HEK293 (cell line): Measurements from ENCODE around the gene CHRNA10.

Source experiments
- CTCF ChIA-PET: fragments of 350-600 bp; formaldehyde crosslinking; extraction: SDS; loops from one replicate; lab custom pipeline; 2021; ENCODE audit warnings: antibody characterized with exemption; lab: Yijun Ruan, JAX
- POLR2A ChIA-PET: fragments of 300-600 bp; formaldehyde crosslinking; extraction: SDS; loops from one replicate; lab custom pipeline; 2020; ENCODE audit warnings: antibody characterized with exemption, inconsistent platforms; lab: Yijun Ruan, JAX
- H3K27ac ChIP-seq: fragments of 200-500 bp; sonication (Bioruptor generic); 2 replicates; pipeline ENCODE4 v1.5.1; 2014; ENCODE audit warnings: low read depth, low read length, control low read depth, inconsistent platforms; ENCODE audit errors: extremely low read depth
- H3K36me3 ChIP-seq, 2 experiments: fragments of 200-500 bp in 1 of 2; sonication (Bioruptor generic) in 1 of 2; 1 replicate in 1 of 2; 2 replicates in 1 of 2; pipeline ENCODE4 v1.5.1; 2014 to 2017; ENCODE audit warnings: inconsistent platforms in 2 of 2, low read length in 2 of 2; ENCODE audit not compliant: control insufficient read depth in 2 of 2, insufficient read depth in 1 of 2
- H3K4me1 ChIP-seq: fragments of 200-500 bp; sonication (Bioruptor generic); 2 replicates; pipeline ENCODE4 v1.5.1; 2014; ENCODE audit warnings: mild to moderate bottlenecking, low read length, inconsistent platforms; ENCODE audit not compliant: control insufficient read depth, insufficient read depth
- H3K4me3 ChIP-seq: 2 replicates; pipeline ENCODE4 v1.5.1; 2011; ENCODE audit warnings: low read depth, mild to moderate bottlenecking, control low read depth, low read length, moderate library complexity
- H3K9me3 ChIP-seq: fragments of 200-500 bp; sonication (Bioruptor generic); 2 replicates; pipeline ENCODE4 v1.5.1; 2014; ENCODE audit warnings: low read depth, low read length, inconsistent platforms; ENCODE audit not compliant: control insufficient read depth, insufficient read depth
- BCL11A ChIP-seq: fragments of 450-650 bp; formaldehyde crosslinking; IDR thresholded peaks from 2 replicates; pipeline ENCODE4 v1.5.1; 2016; ENCODE audit warnings: low read depth, missing biosample characterization, missing genetic modification characterization
- FEZF1 ChIP-seq: fragments of 450-650 bp; formaldehyde crosslinking; IDR thresholded peaks from 2 replicates; pipeline ENCODE4 v1.5.1; 2016; ENCODE audit warnings: missing biosample characterization, missing genetic modification characterization
- GLIS1 ChIP-seq: fragments of 450-650 bp; formaldehyde crosslinking; IDR thresholded peaks from 2 replicates; pipeline ENCODE4 v1.5.1; 2016; ENCODE audit warnings: missing biosample characterization, missing genetic modification characterization
- MEIS1 ChIP-seq: sonication (generic); formaldehyde crosslinking; IDR thresholded peaks from 2 replicates; pipeline ENCODE4 v1.8.1; 2022; ENCODE audit warnings: missing genetic modification reagents, mild to moderate bottlenecking, borderline replicate concordance
- MYNN ChIP-seq: fragments of 450-650 bp; formaldehyde crosslinking; IDR thresholded peaks from 2 replicates; pipeline ENCODE4 v1.5.1; 2016; ENCODE audit warnings: missing biosample characterization, missing genetic modification characterization, borderline replicate concordance
- MZF1 ChIP-seq: fragments of 450-650 bp; formaldehyde crosslinking; IDR thresholded peaks from 2 replicates; pipeline ENCODE4 v1.5.1; 2017; ENCODE audit warnings: missing biosample characterization, missing genetic modification characterization, borderline replicate concordance
- SCRT1 ChIP-seq: fragments of 450-650 bp; formaldehyde crosslinking; IDR thresholded peaks from 2 replicates; pipeline ENCODE4 v1.5.1; 2016; ENCODE audit warnings: missing biosample characterization, missing genetic modification characterization, borderline replicate concordance
- YY2 ChIP-seq: fragments of 450-650 bp; formaldehyde crosslinking; IDR thresholded peaks from 2 replicates; pipeline ENCODE4 v1.5.1; 2016; ENCODE audit warnings: missing biosample characterization, missing genetic modification characterization
- ZNF175 ChIP-seq: fragments of 450-650 bp; formaldehyde crosslinking; IDR thresholded peaks from 2 replicates; pipeline ENCODE4 v1.5.1; 2016; ENCODE audit warnings: missing biosample characterization, missing genetic modification characterization
- ZNF2 ChIP-seq: fragments of 450-650 bp; formaldehyde crosslinking; IDR thresholded peaks from 2 replicates; pipeline ENCODE4 v1.5.1; 2016; ENCODE audit warnings: missing biosample characterization, missing genetic modification characterization
- ZNF223 ChIP-seq: fragments of 450-650 bp; formaldehyde crosslinking; IDR thresholded peaks from 2 replicates; pipeline ENCODE4 v1.5.1; 2016; ENCODE audit warnings: missing biosample characterization, missing genetic modification characterization
- ZNF24 ChIP-seq: fragments of 450-650 bp; formaldehyde crosslinking; IDR thresholded peaks from 2 replicates; pipeline ENCODE4 v1.5.1; 2016; ENCODE audit warnings: missing biosample characterization, missing genetic modification characterization
- ZNF274 ChIP-seq, 2 experiments: fragments of 200-500 bp in 1 of 2; fragments of 450-650 bp in 1 of 2; sonication (Bioruptor generic) in 1 of 2; formaldehyde crosslinking in 1 of 2; IDR thresholded peaks; 2 replicates each; pipeline versions ENCODE4 v1.5.1 to v1.6.1; 2014 to 2016; ENCODE audit warnings: borderline replicate concordance in 1 of 2, inconsistent platforms in 1 of 2, low read length in 1 of 2, missing biosample characterization in 1 of 2, missing genetic modification characterization in 1 of 2
- ZNF544 ChIP-seq: fragments of 450-650 bp; formaldehyde crosslinking; IDR thresholded peaks from 2 replicates; pipeline ENCODE4 v1.5.0; 2017; ENCODE audit warnings: missing biosample characterization, missing genetic modification characterization
- ZNF664 ChIP-seq: fragments of 450-650 bp; formaldehyde crosslinking; IDR thresholded peaks from 2 replicates; pipeline ENCODE4 v1.5.1; 2016; ENCODE audit warnings: missing biosample characterization, missing genetic modification characterization
- ZNF670 ChIP-seq: fragments of 450-650 bp; formaldehyde crosslinking; IDR thresholded peaks from 2 replicates; pipeline ENCODE4 v1.5.1; 2016; ENCODE audit warnings: missing biosample characterization, missing genetic modification characterization, low read depth
- ZNF76 ChIP-seq: fragments of 450-650 bp; formaldehyde crosslinking; IDR thresholded peaks from 2 replicates; pipeline ENCODE4; 2016; ENCODE audit warnings: low read depth, missing biosample characterization, missing genetic modification characterization, borderline replicate concordance
- ZNF768 ChIP-seq: fragments of 450-650 bp; formaldehyde crosslinking; IDR thresholded peaks from 2 replicates; pipeline ENCODE4 v1.5.1; 2018; ENCODE audit warnings: missing biosample characterization, mild to moderate bottlenecking, missing genetic modification characterization
- ZSCAN5A ChIP-seq: fragments of 450-650 bp; formaldehyde crosslinking; IDR thresholded peaks from 2 replicates; pipeline ENCODE4 v1.5.1; 2016; ENCODE audit warnings: missing biosample characterization, missing genetic modification characterization
- TF ChIP-seq, protein P1 (sequence below): fragments of 450-650 bp; IDR thresholded peaks from 2 replicates; pipeline ENCODE4 v1.5.1; 2018; ENCODE audit warnings: missing biosample characterization, mild to moderate bottlenecking, missing genetic modification characterization
- TF ChIP-seq, protein P2 (sequence below): fragments of 450-650 bp; formaldehyde crosslinking; IDR thresholded peaks from 2 replicates; pipeline ENCODE4 v1.5.1; 2016; ENCODE audit warnings: missing biosample characterization, missing genetic modification characterization

The CHRNA10 gene

DNA sequence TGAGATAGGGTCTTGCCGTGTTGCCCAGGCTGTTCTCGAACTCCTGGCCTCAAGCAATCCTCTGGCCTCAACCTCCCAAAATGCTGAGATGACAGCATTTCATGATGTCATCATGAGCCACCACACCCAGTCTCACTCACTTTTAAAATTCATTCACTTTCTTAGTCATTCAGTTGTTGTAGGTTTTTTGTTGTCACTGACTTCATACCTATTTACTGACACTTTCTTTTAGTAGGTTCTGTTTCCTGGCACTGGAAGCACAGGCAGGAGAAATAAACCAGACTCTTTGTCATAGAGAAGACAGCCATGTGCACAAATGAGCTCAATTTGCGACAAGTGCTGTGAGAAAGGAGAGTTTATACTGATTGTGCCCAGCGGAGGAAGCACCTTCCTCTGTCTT is 39.9 kb downstream of the CHRNA10 start (continued):
- TF ChIP-seq MZF1 (tag by site-specific recombination) (no peak), ZNF274 (IDR thresholded peaks at IDR 0.05; ENCODE audit: low read length) (no peak), ZNF274 (tag by site-specific recombination; IDR thresholded peaks at IDR 0.05; ENCODE audit: borderline replicate concordance) (no peak), ZNF24 (tag by site-specific recombination) (no peak), ZNF768 (tag by site-specific recombination) (no peak), ZNF544 (tag by site-specific recombination) (no peak)

GRCh38 chr11:3627291-3627690 is 43.9 kb downstream of the CHRNA10 start:
- Histone ChIP-seq H3K36me3 (no peaks in the 10 kb centered on the region), H3K4me3 (no peak overlapping the region), H3K27ac (no peak overlapping the region), H3K4me1 (no peaks in the 10 kb centered on the region), H3K9me3 (no peaks in the 10 kb centered on the region)
- ChIA-PET POLR2A (no interaction called here), CTCF (interaction anchor here (0.6 kb wide), 1 partner anchor 987 kb away, joined by 3 read pairs; no protein-coding TSS in a partner anchor)
- TF ChIP-seq GLIS1 (tag by site-specific recombination) (peak; percentile 82), MYNN (tag by site-specific recombination) (no peak)

DNA sequence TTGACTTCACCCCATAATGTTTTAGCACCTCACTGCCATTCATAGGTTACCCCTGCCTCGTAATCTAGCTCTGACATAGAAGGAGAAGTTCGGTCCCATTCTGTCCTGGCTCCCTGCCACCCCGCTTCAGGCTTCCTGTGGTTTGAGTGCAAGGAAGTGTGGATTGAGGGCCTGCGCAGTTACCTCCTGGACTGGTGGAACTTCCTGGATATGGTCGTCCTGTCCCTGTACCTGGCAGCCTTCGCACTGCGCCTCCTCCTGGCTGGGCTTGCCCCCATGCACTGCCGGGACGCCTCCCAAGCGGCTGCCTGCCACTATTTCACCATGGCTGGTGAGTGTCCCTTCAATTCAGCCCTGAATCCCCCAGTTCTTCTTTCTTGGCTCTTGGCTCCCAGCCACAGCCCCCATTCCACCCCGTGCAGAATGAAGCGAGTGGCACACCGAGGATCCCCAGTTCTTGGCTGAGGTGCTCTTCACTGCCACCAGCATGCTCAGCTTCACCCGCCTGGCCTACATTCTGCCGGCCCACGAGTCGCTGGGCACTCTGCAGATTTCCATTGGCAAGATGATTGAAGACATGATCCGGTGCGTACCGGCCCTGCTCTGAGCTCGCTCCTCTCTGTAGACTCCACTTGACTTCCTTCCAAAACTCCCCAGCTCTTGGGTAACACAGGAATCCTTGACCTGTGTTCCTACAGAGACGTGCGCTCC is 44.8 kb downstream of the CHRNA10 start:
- CTCF ChIA-PET = interaction anchor here (0.6 kb wide), 1 partner anchor 17 kb away, joined by 3 read pairs; no protein-coding TSS in a partner anchor
- no peaks in the 10 kb centered on the region for H3K4me1 ChIP-seq
- no peak overlapping the region for H3K4me3 ChIP-seq
- no peaks in the 10 kb centered on the region for H3K9me3 ChIP-seq
- POLR2A ChIA-PET = interaction anchor here (0.5 kb wide), 1 partner anchor 466 kb away, joined by 4 read pairs; no protein-coding TSS in a partner anchor
- TF ChIP-seq ZNF544 (tag by site-specific recombination) (no peak), FEZF1 (tag by site-specific recombination) (no peak), YY2 (tag by site-specific recombination) (no peak), MEIS1 (CRISPR knock-in tag) (no peak), SCRT1 (tag by site-specific recombination) (no peak), ZNF2 (tag by site-specific recombination) (no peak), ZNF223 (no peak), ZNF76 (no peak), ZNF175 (tag by site-specific recombination) (no peak), ZNF670 (tag by site-specific recombination) (no peak), MZF1 (tag by site-specific recombination) (no peak), ZSCAN5A (no peak), BCL11A (tag by site-specific recombination) (no peak), ZNF664 (no peak)
- TF ChIP-seq, protein P1, sequence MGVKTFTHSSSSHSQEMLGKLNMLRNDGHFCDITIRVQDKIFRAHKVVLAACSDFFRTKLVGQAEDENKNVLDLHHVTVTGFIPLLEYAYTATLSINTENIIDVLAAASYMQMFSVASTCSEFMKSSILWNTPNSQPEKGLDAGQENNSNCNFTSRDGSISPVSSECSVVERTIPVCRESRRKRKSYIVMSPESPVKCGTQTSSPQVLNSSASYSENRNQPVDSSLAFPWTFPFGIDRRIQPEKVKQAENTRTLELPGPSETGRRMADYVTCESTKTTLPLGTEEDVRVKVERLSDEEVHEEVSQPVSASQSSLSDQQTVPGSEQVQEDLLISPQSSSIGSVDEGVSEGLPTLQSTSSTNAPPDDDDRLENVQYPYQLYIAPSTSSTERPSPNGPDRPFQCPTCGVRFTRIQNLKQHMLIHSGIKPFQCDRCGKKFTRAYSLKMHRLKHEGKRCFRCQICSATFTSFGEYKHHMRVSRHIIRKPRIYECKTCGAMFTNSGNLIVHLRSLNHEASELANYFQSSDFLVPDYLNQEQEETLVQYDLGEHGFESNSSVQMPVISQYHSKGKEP = no peak
- TF ChIP-seq, protein P2, sequence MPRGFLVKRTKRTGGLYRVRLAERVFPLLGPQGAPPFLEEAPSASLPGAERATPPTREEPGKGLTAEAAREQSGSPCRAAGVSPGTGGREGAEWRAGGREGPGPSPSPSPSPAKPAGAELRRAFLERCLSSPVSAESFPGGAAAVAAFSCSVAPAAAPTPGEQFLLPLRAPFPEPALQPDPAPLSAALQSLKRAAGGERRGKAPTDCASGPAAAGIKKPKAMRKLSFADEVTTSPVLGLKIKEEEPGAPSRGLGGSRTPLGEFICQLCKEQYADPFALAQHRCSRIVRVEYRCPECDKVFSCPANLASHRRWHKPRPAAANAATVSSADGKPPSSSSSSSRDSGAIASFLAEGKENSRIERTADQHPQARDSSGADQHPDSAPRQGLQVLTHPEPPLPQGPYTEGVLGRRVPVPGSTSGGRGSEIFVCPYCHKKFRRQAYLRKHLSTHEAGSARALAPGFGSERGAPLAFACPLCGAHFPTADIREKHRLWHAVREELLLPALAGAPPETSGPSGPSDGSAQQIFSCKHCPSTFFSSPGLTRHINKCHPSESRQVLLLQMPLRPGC (tag by site-specific recombination) = no peak
- H3K27ac ChIP-seq = no peak overlapping the region
- no peaks in the 10 kb centered on the region for H3K36me3 ChIP-seq
